ENCODE results near the gene BPIFB3.
"Not testable (repeated sequence)": the region's sequence is repeated elsewhere in the genome, so short reads cannot be mapped to it uniquely, and the experiment has no call there.

The BPIFB3 gene

DNA sequence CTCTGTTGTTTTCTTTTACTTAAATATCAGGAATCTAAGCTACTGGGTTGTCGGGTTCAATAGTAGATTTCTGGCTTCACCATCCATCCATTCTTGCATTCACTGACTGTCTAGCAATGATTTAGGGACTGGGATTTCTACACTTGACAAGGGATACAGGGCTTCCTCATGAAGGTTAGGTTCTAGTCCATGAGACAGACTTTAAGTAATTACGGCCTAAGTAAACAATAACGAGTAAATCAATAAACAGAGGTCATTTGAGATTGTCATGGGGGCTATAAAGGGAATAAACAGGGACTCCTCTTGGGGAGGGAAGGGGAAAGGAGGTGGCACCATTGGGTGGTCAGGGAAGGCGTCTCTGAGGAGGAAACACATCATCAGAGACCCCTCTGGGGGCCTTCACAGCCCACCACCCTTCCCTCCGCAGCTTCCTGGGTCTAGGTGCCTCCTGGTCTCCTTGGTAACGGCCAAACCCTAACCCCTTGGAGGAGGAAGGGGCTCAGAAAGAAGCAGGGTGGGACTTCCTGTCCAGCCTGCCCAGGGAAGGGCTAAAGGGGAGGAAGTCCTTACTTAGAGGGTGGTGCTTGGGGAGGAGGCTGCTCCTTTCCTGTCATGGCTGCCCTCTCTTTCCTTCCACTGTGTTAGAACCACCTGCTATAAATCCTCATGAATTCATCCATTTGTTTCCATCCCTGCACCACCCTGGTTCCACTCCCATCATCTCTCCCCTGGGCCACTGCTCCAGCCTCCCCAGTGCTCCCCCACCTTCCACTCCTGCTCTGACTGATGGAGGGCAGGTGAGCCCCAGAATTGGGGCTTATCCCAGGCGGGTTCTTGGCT lies 59.1 kb downstream of the BPIFB3 start:
- DNase-seq (ENCODE audit: low read depth in 2 of 2, low spot score in 1 of 2), result no peak

- DNase-seq (ENCODE audit: low read depth in 2 of 2, low spot score in 1 of 2), result no peak
Observed at GRCh38 chr20:33113387-33113908, 59.7 kb downstream of the BPIFB3 start.

GRCh38 chr20:33115501-33115900 lies 61.8 kb downstream of the BPIFB3 start:
- not testable (repeated sequence) for DNase-seq (ENCODE audit: low read depth in 2 of 2, low spot score in 1 of 2)

DNA sequence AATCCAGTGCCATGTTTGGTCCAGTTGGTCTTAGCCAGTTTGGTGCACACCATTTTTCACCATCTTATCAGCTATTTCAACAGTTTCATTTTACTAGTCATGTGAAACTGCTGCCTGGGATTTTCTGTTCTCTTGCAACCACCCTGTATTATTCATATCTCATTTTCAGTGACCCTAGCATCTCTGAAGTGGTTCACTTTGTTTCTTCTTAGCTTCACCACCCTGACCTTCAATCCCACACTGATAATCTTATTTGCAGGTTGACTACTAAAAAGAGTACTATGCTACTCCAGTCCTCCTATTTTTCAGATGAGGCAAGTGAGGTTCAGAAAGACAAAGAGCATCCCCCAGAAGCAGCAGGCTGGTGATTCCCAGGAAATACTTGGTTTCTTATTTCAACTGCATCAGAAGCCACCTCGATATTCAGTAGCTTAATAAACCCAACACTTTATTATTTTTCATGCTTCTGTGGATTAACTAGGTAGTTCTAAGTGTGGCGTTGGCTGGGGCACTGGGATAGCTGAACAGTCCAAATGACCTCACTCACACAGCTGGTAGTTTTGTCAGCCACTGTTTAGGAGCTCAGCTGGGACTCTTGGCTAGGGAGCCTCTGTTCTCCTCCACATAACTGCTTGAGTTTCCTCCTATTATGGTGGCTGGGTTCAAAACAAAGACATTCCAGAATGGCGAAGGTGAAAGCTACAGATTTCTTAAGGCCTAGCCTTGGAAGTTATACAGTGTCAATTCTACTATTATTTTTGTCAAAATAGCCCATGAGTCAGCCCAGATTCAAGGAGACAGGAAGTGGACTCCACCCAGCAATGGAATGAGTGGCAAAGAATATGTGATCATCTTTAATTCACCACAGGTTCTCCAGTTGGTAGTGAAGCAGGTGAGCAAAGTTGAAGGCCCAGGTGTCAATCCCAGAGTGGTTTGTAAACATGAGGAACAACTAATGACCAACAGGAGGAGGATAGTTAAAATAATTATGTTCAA lies 66.3 kb downstream of the BPIFB3 start:
- no peak for DNase-seq (ENCODE audit: low read depth in 2 of 2, low spot score in 1 of 2)

GRCh38 chr20:33120934-33121333 lies 67.2 kb downstream of the BPIFB3 start:
- DNase-seq (ENCODE audit: low read depth in 2 of 2, low spot score in 1 of 2), result no peak

- not testable (repeated sequence) for DNase-seq (ENCODE audit: low read depth in 2 of 2, low spot score in 1 of 2)
Observed at GRCh38 chr20:33122297-33122696, 68.6 kb downstream of the BPIFB3 start.

Measured in stimulated activated CD8-positive, alpha-beta memory T cell treated with anti-CD3 and anti-CD28 coated beads, Interleukin-4, amount 100 ng/mL, for 4 hours (primary cell).